GM18499 (cell line): Measurements from ENCODE around the gene WIZ.
"Not testable (repeated sequence)": the region's sequence is repeated elsewhere in the genome, so short reads cannot be mapped to it uniquely, and the experiment has no call there.

Experiments used
- ATAC-seq: cut with Tn5 transposase; IDR thresholded peaks from one replicate; pipeline ENCODE4 v1.9.1; 2021; ENCODE audit warnings: moderate number of reproducible peaks; ENCODE audit not compliant: insufficient read depth, unreplicated experiment

The WIZ gene

GRCh38 chr19:15449620-15450527 lies at the start of gene WIZ:
TSS of gene WIZ (minus strand) at chr19:15449956. CDS start at chr19:15448307, 1,649 bp downstream.
- ATAC-seq = no peak

- ATAC-seq = no peak
Measured at GRCh38 chr19:15498910-15499309, 49.2 kb upstream of the WIZ start.

GRCh38 chr19:15498156-15498858 lies 48.6 kb upstream of the WIZ start:
- no peak for ATAC-seq

- no peak for ATAC-seq
Measured at GRCh38 chr19:15495151-15495550, 45.4 kb upstream of the WIZ start.

- no peak for ATAC-seq
Measured at GRCh38 chr19:15488489-15489226, 38.9 kb upstream of the WIZ start.

GRCh38 chr19:15487038-15487437 lies 37.3 kb upstream of the WIZ start:
- ATAC-seq = no peak

- not testable (repeated sequence) for ATAC-seq
Measured at GRCh38 chr19:15485768-15486167, 36.0 kb upstream of the WIZ start.

- ATAC-seq = not testable (repeated sequence)
Measured at GRCh38 chr19:15480996-15481395, 31.2 kb upstream of the WIZ start.

GRCh38 chr19:15479391-15480345 lies 29.9 kb upstream of the WIZ start, which contains the start of gene PGLYRP2:
TSS of gene PGLYRP2 (minus strand) at chr19:15479501. CDS start at chr19:15479371, 130 bp downstream.
- no peak for ATAC-seq

- ATAC-seq = no peak
Measured at GRCh38 chr19:15476325-15476724, 26.6 kb upstream of the WIZ start.

GRCh38 chr19:15475611-15476010 lies 25.9 kb upstream of the WIZ start:
- no peak for ATAC-seq

GRCh38 chr19:15475169-15475568 lies 25.4 kb upstream of the WIZ start:
- no peak for ATAC-seq

GRCh38 chr19:15473821-15474220 lies 24.1 kb upstream of the WIZ start:
- not testable (repeated sequence) for ATAC-seq

- ATAC-seq = no peak
Measured at GRCh38 chr19:15471639-15472101, 21.9 kb upstream of the WIZ start.

- no peak for ATAC-seq
Measured at GRCh38 chr19:15469513-15470297, 19.9 kb upstream of the WIZ start.

GRCh38 chr19:15468675-15469512 lies 19.1 kb upstream of the WIZ start:
- ATAC-seq = no peak

- ATAC-seq = no peak
Measured at GRCh38 chr19:15467734-15468214, 18.0 kb upstream of the WIZ start.
